ENCODE results near the gene DHFR. TPM values are rescaled to one million over a fixed set of nuclear protein-coding genes. Genes with fewer than 3 reads are reported as not detected.

Gene DHFR
- total RNA-seq, 1 donor from 2014 or later = 19.9 TPM

- DNase-seq = no peak
Measured at GRCh38 chr5:80654054-80654390, 761 bp downstream of the DHFR start.

- DNase-seq = no peak
Measured at GRCh38 chr5:80653502-80653901, 1.3 kb downstream of the DHFR start.

- DNase-seq = no peak
Measured at GRCh38 chr5:80646926-80647325, 7.9 kb downstream of the DHFR start.

GRCh38 chr5:80644900-80645299 lies 9.9 kb downstream of the DHFR start:
- DNase-seq = no peak

GRCh38 chr5:80641353-80641752 lies 13.4 kb downstream of the DHFR start:
- no peak for DNase-seq

GRCh38 chr5:80634193-80634592 lies 20.6 kb downstream of the DHFR start:
- DNase-seq = no peak

GRCh38 chr5:80632700-80633099 lies 22.1 kb downstream of the DHFR start:
- no peak for DNase-seq

GRCh38 chr5:80631278-80632259 lies 23.2 kb downstream of the DHFR start:
- DNase-seq = no peak

GRCh38 chr5:80629281-80629680 lies 25.5 kb downstream of the DHFR start:
- DNase-seq = no peak

GRCh38 chr5:80625230-80625629 lies 29.6 kb downstream of the DHFR start:
- no peak for DNase-seq

- no peak for DNase-seq
Measured at GRCh38 chr5:80623999-80624398, 30.8 kb downstream of the DHFR start.

GRCh38 chr5:80622756-80623155 lies 32.0 kb downstream of the DHFR start:
- DNase-seq = no peak

GRCh38 chr5:80620211-80620610 lies 34.6 kb downstream of the DHFR start:
- no peak for DNase-seq

- no peak for DNase-seq
Measured at GRCh38 chr5:80619086-80619485, 35.7 kb downstream of the DHFR start.

- DNase-seq = no peak
Measured at GRCh38 chr5:80618438-80618837, 36.3 kb downstream of the DHFR start.

- no peak for DNase-seq
Measured at GRCh38 chr5:80615266-80615914, 39.4 kb downstream of the DHFR start.

- DNase-seq = no peak
Measured at GRCh38 chr5:80609692-80610091, 45.1 kb downstream of the DHFR start.

- DNase-seq = no peak
Measured at GRCh38 chr5:80608731-80609130, 46.1 kb downstream of the DHFR start.

GRCh38 chr5:80607832-80608231 lies 47.0 kb downstream of the DHFR start:
- no peak for DNase-seq

- DNase-seq = no peak
Measured at GRCh38 chr5:80607343-80607742, 47.4 kb downstream of the DHFR start.

GRCh38 chr5:80600943-80601693 lies 53.7 kb downstream of the DHFR start:
- DNase-seq = no peak

- DNase-seq = no peak
Measured at GRCh38 chr5:80597500-80597899, 57.3 kb downstream of the DHFR start.

- no peak for DNase-seq
Measured at GRCh38 chr5:80594810-80595209, 60.0 kb downstream of the DHFR start.
